GM18951 (cell line): ENCODE data around the gene MEIS1.

Source experiments
- POLR2A ChIP-seq: IDR thresholded peaks from 4 replicates; pipeline ENCODE4 v1.6.1; 2011; ENCODE audit warnings: mild to moderate bottlenecking; ENCODE audit not compliant: insufficient read length, insufficient read depth; ENCODE audit errors: extremely low read depth
- in situ Hi-C: fragments of 300-500 bp; cut with MboI; formaldehyde crosslinking; loops from one replicate; pipeline ENCODE4 v1.12.0; 2022; ENCODE audit warnings: low sequenced_read_pairs, mixed read lengths, inconsistent platforms; ENCODE audit not compliant: unreplicated experiment

Gene MEIS1

GRCh38 chr2:66573821-66574233 lies 138.9 kb downstream of the MEIS1 start:
- no peak for TF ChIP-seq POLR2A
- in situ Hi-C loops: no loop called here

- TF ChIP-seq POLR2A: no peak
- in situ Hi-C loops: loop anchor here (25.0 kb wide), 1 partner anchor 138 kb away; the partner anchor contains the start of gene MEIS1
Measured at GRCh38 chr2:66574701-66575624, 140.0 kb downstream of the MEIS1 start.

DNA sequence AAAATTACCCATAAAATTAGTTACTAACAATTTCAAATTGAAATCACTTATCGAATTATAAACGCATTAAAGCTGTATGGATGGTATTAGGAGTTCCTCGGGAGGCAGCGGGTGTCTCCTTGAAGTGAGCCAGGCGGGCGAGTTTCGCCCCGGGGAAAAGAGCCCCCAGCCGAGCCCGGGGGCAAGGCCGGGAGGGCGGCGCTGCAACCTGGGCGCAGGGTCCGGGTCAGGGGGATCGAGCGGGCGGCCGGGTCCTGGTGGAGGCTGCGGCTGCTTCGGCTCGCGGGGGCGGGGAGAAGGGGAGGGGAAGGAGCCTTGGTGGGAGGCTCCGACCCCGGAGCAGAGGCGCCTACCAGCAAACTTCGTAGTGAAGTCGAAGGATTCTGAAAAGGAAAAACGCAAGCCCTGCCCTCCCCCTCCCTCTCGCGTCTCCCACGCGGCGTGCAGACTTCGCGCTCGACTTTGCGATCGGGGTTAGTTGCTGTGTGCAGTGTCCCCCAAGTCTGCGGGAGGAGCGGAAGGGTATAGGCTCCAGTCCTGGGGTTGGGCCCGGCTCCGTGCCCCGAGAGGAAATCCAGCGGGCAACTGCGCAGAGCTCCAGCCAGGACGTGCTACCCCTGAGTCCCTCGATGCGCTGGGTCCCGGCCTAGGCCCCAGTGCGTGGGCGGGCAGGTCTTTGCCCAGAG lies 140.8 kb downstream of the MEIS1 start:
- no peak for TF ChIP-seq POLR2A
- in situ Hi-C loops: loop anchor here (25.0 kb wide), 1 partner anchor 138 kb away; the partner anchor contains the start of gene MEIS1

DNA sequence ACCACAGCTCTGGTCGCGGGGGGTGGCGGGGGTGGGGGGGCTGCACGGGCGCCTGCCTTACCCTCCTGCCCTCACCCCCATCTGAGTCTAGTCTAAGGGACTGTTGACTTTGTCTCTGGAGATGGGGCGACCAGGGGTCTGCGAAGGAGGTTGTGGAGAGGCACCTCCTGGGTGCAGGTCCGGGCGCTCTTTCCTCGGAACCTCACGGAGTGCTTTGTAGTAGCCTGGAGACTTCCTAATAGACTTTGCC lies 141.3 kb downstream of the MEIS1 start:
- in situ Hi-C loops: loop anchor here (25.0 kb wide), 1 partner anchor 139 kb away; the partner anchor contains the start of gene MEIS1
- TF ChIP-seq POLR2A: no peak

DNA sequence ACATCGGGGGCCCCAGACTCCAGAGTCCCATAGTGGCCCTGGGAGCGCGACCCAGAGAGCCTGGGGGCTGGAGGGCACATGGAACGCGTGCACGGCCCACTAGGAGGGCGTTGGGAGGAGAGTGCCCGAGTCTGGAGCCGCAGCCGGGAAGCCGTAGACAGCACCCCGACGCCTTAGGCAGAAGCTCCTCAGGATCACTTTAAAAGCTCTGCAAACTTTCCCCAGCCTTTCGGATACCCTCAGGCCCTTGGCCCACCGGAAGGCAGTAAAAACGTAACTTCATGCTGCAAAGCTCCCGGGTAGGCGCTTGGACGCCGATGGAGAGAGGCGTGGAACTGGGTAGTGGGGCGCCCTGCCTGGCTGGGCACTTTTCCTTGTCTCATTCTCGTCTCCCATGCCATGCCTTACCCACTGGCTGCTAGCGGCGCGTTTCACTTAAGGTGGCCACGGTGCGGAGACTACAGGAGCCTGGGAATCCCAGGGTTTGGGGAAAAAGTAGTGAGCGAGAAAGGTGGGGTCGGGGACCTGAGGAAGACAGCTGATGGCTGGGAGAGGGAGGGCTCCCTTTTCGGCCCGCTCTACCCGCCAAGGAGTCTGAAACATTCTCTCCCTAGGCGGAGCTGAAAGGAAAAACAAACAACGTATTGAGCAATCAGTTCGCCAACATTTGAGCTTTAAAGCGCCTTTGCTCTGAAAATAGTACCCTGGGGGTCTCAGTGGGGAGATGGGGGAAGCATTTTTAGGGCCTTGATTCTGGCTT lies 141.8 kb downstream of the MEIS1 start:
- in situ Hi-C loops: loop anchor here (25.0 kb wide), 1 partner anchor 139 kb away; the partner anchor contains the start of gene MEIS1
- no peak for TF ChIP-seq POLR2A

DNA sequence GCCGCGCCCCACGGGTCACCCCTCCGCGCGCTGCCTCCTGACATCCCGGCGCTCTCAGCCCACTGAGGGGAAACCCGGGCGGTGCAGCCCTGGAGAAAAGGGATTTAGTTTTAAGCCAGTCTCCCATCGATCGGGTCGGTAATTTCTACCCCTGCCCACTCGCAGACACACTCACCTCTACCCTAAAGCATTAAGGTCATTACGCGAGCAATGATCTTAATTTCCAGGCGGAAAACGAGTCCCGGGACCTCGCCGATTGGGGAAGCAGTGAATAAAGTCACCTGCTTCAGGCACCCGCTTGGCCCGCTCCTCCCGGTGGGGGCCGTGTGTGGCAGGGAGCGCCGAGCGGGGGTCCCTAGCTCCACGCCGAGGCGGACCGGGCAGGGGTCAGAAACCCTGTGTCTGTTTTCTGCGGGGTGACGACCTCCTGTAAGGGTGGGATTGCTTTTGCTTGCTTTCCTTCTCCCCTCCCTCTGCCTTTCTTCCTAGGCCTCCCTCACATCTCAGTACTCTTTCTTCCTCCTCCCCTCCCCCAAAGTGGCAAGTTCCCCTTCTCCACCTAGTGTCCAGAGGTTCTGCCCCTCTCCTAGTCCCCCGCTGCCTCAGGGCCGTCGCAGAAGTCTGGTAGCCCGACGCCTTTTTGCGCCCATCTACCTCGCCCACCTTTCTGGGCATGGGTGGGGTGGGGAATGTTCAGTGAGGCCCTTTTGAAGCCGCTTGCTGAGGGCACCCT lies 142.6 kb downstream of the MEIS1 start:
- in situ Hi-C loops: loop anchor here (25.0 kb wide), 1 partner anchor 140 kb away; the partner anchor contains the start of gene MEIS1
- no peak for TF ChIP-seq POLR2A

GRCh38 chr2:66578054-66578686 lies 143.2 kb downstream of the MEIS1 start:
- no peak for TF ChIP-seq POLR2A
- in situ Hi-C loops: loop anchor here (25.0 kb wide), 1 partner anchor 141 kb away; the partner anchor contains the start of gene MEIS1

DNA sequence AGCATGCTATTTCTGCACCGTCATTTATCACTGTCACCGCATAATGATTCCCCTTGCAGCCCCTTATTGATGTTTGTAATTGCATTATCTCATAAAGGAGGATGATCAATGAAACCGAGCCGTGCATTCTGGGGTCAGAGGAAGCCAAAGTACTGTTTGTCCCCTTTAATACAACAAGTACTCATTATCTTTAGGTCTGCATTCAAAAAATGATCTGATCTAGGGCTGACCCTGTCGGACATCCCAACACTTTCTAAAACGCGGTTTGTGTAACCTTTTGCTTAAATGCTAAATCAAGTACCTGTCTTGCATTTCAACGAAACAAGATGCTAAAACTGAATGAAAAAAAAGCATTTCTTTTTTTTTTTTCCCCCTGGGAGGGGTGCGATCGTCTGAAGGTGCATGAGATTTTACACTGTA lies 143.8 kb downstream of the MEIS1 start:
- TF ChIP-seq POLR2A: no peak
- in situ Hi-C loops: loop anchor here (25.0 kb wide), 1 partner anchor 141 kb away; the partner anchor contains the start of gene MEIS1

- in situ Hi-C loops: loop anchor here (25.0 kb wide), 1 partner anchor 142 kb away; the partner anchor contains the start of gene MEIS1
- no peak for TF ChIP-seq POLR2A
Measured at GRCh38 chr2:66579186-66580126, 144.5 kb downstream of the MEIS1 start.

DNA sequence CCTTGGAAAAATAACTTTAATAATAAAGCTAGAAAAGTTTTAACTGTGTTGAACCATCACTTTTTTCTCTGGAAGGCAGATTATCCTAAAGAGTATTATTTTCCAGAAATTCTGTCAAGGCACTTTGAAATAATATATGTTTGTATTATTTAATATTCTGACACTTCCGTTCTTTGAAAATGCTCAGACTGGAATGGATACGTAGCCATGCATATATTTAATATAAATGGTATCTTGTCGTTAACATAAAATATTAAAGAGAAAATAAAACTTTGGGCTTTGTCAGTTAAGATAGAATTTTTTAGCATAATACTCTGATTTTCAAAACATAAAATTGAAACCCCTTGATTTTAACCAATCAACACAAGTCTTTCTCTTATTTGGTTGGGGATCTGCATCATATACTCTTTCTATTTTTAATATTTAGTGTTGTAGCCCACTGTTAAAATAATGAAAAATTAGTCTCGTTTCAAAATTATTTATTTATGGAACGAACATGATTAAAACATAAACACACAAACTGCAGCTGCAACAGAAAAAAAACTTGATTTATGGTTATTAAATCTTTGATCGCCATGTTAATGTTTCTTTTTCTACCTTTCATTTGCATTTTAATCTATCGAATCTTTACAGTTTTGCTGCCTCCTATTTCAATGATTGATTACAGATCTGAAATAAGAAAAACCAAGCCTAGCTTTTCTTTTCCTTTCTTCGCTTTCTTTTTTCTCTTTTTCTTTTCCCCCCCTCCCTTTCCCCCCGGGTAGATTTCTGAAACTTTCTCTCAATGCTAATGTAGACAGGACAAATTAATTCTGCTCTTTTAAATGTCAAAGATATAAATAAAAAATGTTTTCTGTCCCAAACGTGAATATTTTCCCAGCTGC lies 145.5 kb downstream of the MEIS1 start:
- in situ Hi-C loops: loop anchor here (25.0 kb wide), 1 partner anchor 143 kb away; the partner anchor contains the start of gene MEIS1

More for the DNA sequence above, 145.5 kb downstream of the MEIS1 start:
- no peak for TF ChIP-seq POLR2A
